ENCODE data around the gene RSBN1L. TPM values are rescaled to one million over a fixed set of nuclear protein-coding genes. Genes with fewer than 3 reads are reported as not detected.

Gene RSBN1L
- total and polyA plus RNA-seq, 2 donors (not counting 3 experiments of a cell fraction or from before 2014, with no cell fraction given): 3.0 to 13.1 TPM

DNA sequence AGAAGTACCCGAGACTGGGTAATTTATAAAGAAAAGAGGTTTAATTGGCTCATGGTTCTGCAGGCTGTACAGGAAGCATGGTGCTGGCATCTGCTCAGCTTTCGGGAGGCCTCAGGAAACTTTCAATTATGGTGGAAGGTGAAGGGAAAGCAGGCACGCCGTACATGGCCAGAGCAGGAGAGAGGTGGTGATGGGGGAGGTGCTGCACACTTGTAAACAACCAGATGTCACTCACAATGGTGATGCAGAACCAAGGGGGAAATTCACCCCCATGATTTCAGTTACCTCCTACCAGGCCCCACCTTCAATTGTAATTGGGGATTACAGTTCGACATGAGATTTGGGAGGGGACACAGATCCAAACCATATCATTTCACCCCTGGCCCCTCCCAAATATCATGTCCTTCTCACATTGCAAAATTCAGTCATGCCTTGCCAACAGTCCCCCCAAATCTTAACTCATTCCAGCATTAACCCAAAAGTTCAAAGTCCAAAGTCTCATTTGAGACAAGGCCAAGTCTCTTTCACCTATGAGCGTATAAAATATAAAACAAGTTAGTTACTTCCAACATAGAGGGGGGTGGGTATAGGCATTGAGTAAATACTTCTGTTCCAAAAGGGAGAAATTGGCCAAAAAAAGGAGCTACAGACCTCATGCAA is 50.0 kb downstream of the RSBN1L start:
- no peaks in the 10 kb centered on the region for H3K27me3 ChIP-seq (ENCODE audit: control insufficient read depth in 2 of 2, insufficient read depth in 2 of 2, low read length in 2 of 2)
- H3K36me3 ChIP-seq (ENCODE audit: control insufficient read depth in 2 of 2, extremely low read depth in 1 of 2, insufficient read depth in 2 of 2, low read length in 2 of 2): peaks cover 0 to 3% of the 10 kb centered on the region in 2 experiments
- DNase-seq (ENCODE audit: low read depth, low spot score) (no peak), FAIRE-seq (no peak)
- H3K9ac ChIP-seq (replicated peaks; ENCODE audit: extremely low read depth, insufficient read depth, low read length): no peak overlapping the region
- ChIA-PET CTCF (interaction anchor here (1.1 to 2.6 kb wide), 7 partner anchors 9 to 95 kb away, joined by 3 to 18 read pairs (median 6); no protein-coding TSS in a partner anchor), POLR2A (no interaction called here)
- no peak overlapping the region for H3K27ac ChIP-seq (ENCODE audit: insufficient read depth, low read depth, low read length)
- TF ChIP-seq MAX (IDR thresholded peaks at IDR 0.05; ENCODE audit: insufficient read depth, insufficient read length) (no peak), EZH2 (IDR thresholded peaks at IDR 0.05; ENCODE audit: borderline replicate concordance, low read depth, low read length, severe bottlenecking) (no peak), GATA2 (IDR thresholded peaks at IDR 0.05; ENCODE audit: insufficient read depth, insufficient read length, low read depth, low read length) (no peak), POLR2A (IDR thresholded peaks at IDR 0.05; ENCODE audit: low read depth, low read length) (no peak), MYC (IDR thresholded peaks at IDR 0.05; ENCODE audit: low read depth, low read length) (no peak), POLR2AphosphoS5 (IDR thresholded peaks at IDR 0.05; ENCODE audit: insufficient read depth, low read depth, low read length) (no peak)
- H3K9me1 ChIP-seq (replicated peaks; ENCODE audit: control insufficient read depth, extremely low read depth, insufficient read depth, low read length): no peaks in the 10 kb centered on the region
- no peak overlapping the region for H3K4me3 ChIP-seq (replicated peaks in 1 of 3; ENCODE audit: insufficient read depth in 1 of 3, low read depth in 1 of 3, low read length in 3 of 3)
- intact Hi-C loops (cut with micrococcal nuclease): no loop called here
- peaks cover 2% of the 10 kb centered on the region for H3K79me2 ChIP-seq (ENCODE audit: control insufficient read depth, insufficient read depth, low read length)
- H2AFZ ChIP-seq (ENCODE audit: low read depth, low read length): no peak overlapping the region
- no TSS peak for BruUV-seq (replicated peaks)
- dilution Hi-C loops (cut with MboI; ENCODE audit: extremely low pct_ligation_motif_present, low sequenced_read_pairs): no loop called here
- H3K4me2 ChIP-seq (ENCODE audit: insufficient read depth, low read length): no peak overlapping the region
- no peaks in the 10 kb centered on the region for H3K9me3 ChIP-seq (replicated peaks; ENCODE audit: control insufficient read depth, insufficient read depth, low read length)
- no peaks in the 10 kb centered on the region for H4K20me1 ChIP-seq (replicated peaks; ENCODE audit: control insufficient read depth, extremely low read depth, insufficient read depth, low read length)
- H3K4me1 ChIP-seq (ENCODE audit: control insufficient read depth, extremely low read depth, insufficient read depth, low read length): no peaks in the 10 kb centered on the region

GRCh38 chr7:77746824-77747165 is 50.5 kb downstream of the RSBN1L start:
- TF ChIP-seq, protein P1, sequence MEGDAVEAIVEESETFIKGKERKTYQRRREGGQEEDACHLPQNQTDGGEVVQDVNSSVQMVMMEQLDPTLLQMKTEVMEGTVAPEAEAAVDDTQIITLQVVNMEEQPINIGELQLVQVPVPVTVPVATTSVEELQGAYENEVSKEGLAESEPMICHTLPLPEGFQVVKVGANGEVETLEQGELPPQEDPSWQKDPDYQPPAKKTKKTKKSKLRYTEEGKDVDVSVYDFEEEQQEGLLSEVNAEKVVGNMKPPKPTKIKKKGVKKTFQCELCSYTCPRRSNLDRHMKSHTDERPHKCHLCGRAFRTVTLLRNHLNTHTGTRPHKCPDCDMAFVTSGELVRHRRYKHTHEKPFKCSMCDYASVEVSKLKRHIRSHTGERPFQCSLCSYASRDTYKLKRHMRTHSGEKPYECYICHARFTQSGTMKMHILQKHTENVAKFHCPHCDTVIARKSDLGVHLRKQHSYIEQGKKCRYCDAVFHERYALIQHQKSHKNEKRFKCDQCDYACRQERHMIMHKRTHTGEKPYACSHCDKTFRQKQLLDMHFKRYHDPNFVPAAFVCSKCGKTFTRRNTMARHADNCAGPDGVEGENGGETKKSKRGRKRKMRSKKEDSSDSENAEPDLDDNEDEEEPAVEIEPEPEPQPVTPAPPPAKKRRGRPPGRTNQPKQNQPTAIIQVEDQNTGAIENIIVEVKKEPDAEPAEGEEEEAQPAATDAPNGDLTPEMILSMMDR (IDR thresholded peaks at IDR 0.05; ENCODE audit: extremely low read depth in 1 of 2, insufficient read depth in 1 of 2, low read depth in 1 of 2, low read length in 2 of 2): no peak
- TF ChIP-seq GATA2 (IDR thresholded peaks at IDR 0.05; ENCODE audit: insufficient read depth, insufficient read length, low read depth, low read length): no peak
- no peaks in the 10 kb centered on the region for H4K20me1 ChIP-seq (replicated peaks; ENCODE audit: control insufficient read depth, extremely low read depth, insufficient read depth, low read length)
- no TSS peak for BruUV-seq (replicated peaks)
- H3K9me3 ChIP-seq (replicated peaks; ENCODE audit: control insufficient read depth, insufficient read depth, low read length): no peaks in the 10 kb centered on the region
- dilution Hi-C loops (cut with MboI; ENCODE audit: extremely low pct_ligation_motif_present, low sequenced_read_pairs): no loop called here
- no peak overlapping the region for H2AFZ ChIP-seq (ENCODE audit: low read depth, low read length)
- no peaks in the 10 kb centered on the region for H3K4me1 ChIP-seq (ENCODE audit: control insufficient read depth, extremely low read depth, insufficient read depth, low read length)
- no peak overlapping the region for H3K27ac ChIP-seq (ENCODE audit: insufficient read depth, low read depth, low read length)
- ChIA-PET POLR2A (no interaction called here), CTCF (interaction anchor here (1.4 to 2.6 kb wide), 7 partner anchors 10 to 95 kb away, joined by 3 to 18 read pairs (median 6); no protein-coding TSS in a partner anchor)
- H3K9me1 ChIP-seq (replicated peaks; ENCODE audit: control insufficient read depth, extremely low read depth, insufficient read depth, low read length): no peaks in the 10 kb centered on the region
- intact Hi-C loops (cut with micrococcal nuclease): no loop called here
- peaks cover 0 to 3% of the 10 kb centered on the region in 2 experiments for H3K36me3 ChIP-seq (ENCODE audit: control insufficient read depth in 2 of 2, extremely low read depth in 1 of 2, insufficient read depth in 2 of 2, low read length in 2 of 2)
- H3K9ac ChIP-seq (replicated peaks; ENCODE audit: extremely low read depth, insufficient read depth, low read length): no peak overlapping the region
- FAIRE-seq: no peak
- no peak overlapping the region for H3K4me3 ChIP-seq (replicated peaks in 1 of 3; ENCODE audit: insufficient read depth in 1 of 3, low read depth in 1 of 3, low read length in 3 of 3)
- H3K79me2 ChIP-seq (ENCODE audit: control insufficient read depth, insufficient read depth, low read length): peaks cover 2% of the 10 kb centered on the region
- H3K27me3 ChIP-seq (ENCODE audit: control insufficient read depth in 2 of 2, insufficient read depth in 2 of 2, low read length in 2 of 2): no peaks in the 10 kb centered on the region
- DNase-seq (ENCODE audit: low read depth, low spot score): no peak
- no peak overlapping the region for H3K4me2 ChIP-seq (ENCODE audit: insufficient read depth, low read length)
